Kasumi-1 (cell line): ENCODE measurements around the gene KRTAP10-1.
"Not testable (repeated sequence)": the region's sequence is repeated elsewhere in the genome, so short reads cannot be mapped to it uniquely, and the experiment has no call there.

Experiments used
- DNase-seq, 2 experiments: peaks; one replicate each; lab custom pipeline; 2025; lab: John Stamatoyannopoulos, UW

Gene KRTAP10-1

GRCh38 chr21:44514746-44515358 lies 25.1 kb downstream of the KRTAP10-1 start:
- DNase-seq = no peak

- no peak for DNase-seq
Observed at GRCh38 chr21:44514218-44514520, 25.8 kb downstream of the KRTAP10-1 start.

GRCh38 chr21:44513389-44514217 lies 26.4 kb downstream of the KRTAP10-1 start:
- no peak for DNase-seq

- DNase-seq = no peak
Observed at GRCh38 chr21:44512496-44513388, 27.3 kb downstream of the KRTAP10-1 start.

- no peak for DNase-seq
Observed at GRCh38 chr21:44511938-44512275, 28.1 kb downstream of the KRTAP10-1 start.

GRCh38 chr21:44511219-44511937 lies 28.6 kb downstream of the KRTAP10-1 start:
- no peak for DNase-seq

GRCh38 chr21:44510508-44511218 lies 29.3 kb downstream of the KRTAP10-1 start:
- DNase-seq = peak; percentile 34 to 43

- DNase-seq = no peak
Observed at GRCh38 chr21:44510109-44510507, 29.9 kb downstream of the KRTAP10-1 start.

GRCh38 chr21:44509539-44509938 lies 30.5 kb downstream of the KRTAP10-1 start:
- DNase-seq = peak; percentile 14 to 37

GRCh38 chr21:44508711-44509445 lies 31.1 kb downstream of the KRTAP10-1 start:
- no peak for DNase-seq

GRCh38 chr21:44508426-44508710 lies 31.6 kb downstream of the KRTAP10-1 start:
- DNase-seq = no peak

GRCh38 chr21:44507673-44508425 lies 32.1 kb downstream of the KRTAP10-1 start:
- no peak for DNase-seq

- DNase-seq = no peak
Observed at GRCh38 chr21:44506279-44507255, 33.4 kb downstream of the KRTAP10-1 start.

- DNase-seq = no peak
Observed at GRCh38 chr21:44505673-44506278, 34.2 kb downstream of the KRTAP10-1 start.

GRCh38 chr21:44503901-44504399 lies 36.0 kb downstream of the KRTAP10-1 start:
- DNase-seq = peak; percentile 44 to 52

- DNase-seq = not testable (repeated sequence)
Observed at GRCh38 chr21:44503006-44503889, 36.7 kb downstream of the KRTAP10-1 start.
